HG03571 (cell line): ENCODE data around the gene PPP1R14B.

ENCODE experiments used
- ATAC-seq: cut with Tn5 transposase; IDR thresholded peaks from one replicate; pipeline ENCODE4 v1.9.1; 2021; ENCODE audit not compliant: unreplicated experiment

Gene PPP1R14B

GRCh38 chr11:64261556-64262080 is 14.9 kb upstream of the PPP1R14B start:
- no peak for ATAC-seq

GRCh38 chr11:64260147-64260708 is 13.5 kb upstream of the PPP1R14B start:
- no peak for ATAC-seq

GRCh38 chr11:64259533-64260067 is 12.9 kb upstream of the PPP1R14B start:
- ATAC-seq = no peak

- no peak for ATAC-seq
These were observed 12.3 kb upstream of the PPP1R14B start for GRCh38 chr11:64258946-64259532.

GRCh38 chr11:64258356-64258755 is 11.6 kb upstream of the PPP1R14B start:
- no peak for ATAC-seq

GRCh38 chr11:64256300-64256699 is 9.6 kb upstream of the PPP1R14B start:
- ATAC-seq = no peak

GRCh38 chr11:64255135-64256128 is 8.7 kb upstream of the PPP1R14B start:
- ATAC-seq = no peak

GRCh38 chr11:64254326-64254725 is 7.6 kb upstream of the PPP1R14B start:
- ATAC-seq = no peak

GRCh38 chr11:64253481-64253880 is 6.7 kb upstream of the PPP1R14B start:
- no peak for ATAC-seq

- no peak for ATAC-seq
These were observed 6.3 kb upstream of the PPP1R14B start for GRCh38 chr11:64253043-64253442.

- ATAC-seq = no peak
These were observed 5.5 kb upstream of the PPP1R14B start for GRCh38 chr11:64252003-64252872.

GRCh38 chr11:64251753-64252002 is 4.9 kb upstream of the PPP1R14B start:
- no peak for ATAC-seq

GRCh38 chr11:64251016-64251752 is 4.4 kb upstream of the PPP1R14B start, which contains the start of gene PLCB3:
TSS of gene PLCB3 (plus strand) at chr11:64251530. CDS start at chr11:64251650, 120 bp downstream.
- no peak for ATAC-seq

- ATAC-seq = no peak
These were observed 3.8 kb upstream of the PPP1R14B start for GRCh38 chr11:64250415-64251015.

- no peak for ATAC-seq
These were observed 3.0 kb upstream of the PPP1R14B start for GRCh38 chr11:64249563-64250414.

GRCh38 chr11:64249038-64249437 is 2.3 kb upstream of the PPP1R14B start:
- no peak for ATAC-seq

- no peak for ATAC-seq
These were observed 1.8 kb upstream of the PPP1R14B start for GRCh38 chr11:64248578-64248977.

- ATAC-seq = no peak
These were observed 1.2 kb upstream of the PPP1R14B start for GRCh38 chr11:64247729-64248531.
